SK-N-MC (cell line): ENCODE data around the gene GAL3ST1.
A peak's percentile ranks its signal among the peaks of the same experiment; 100 is the strongest.

Source experiments
- EZH2 ChIP-seq: fragments of 200-600 bp; sonication (generic); IDR thresholded peaks from one replicate; pipeline ENCODE4 v1.6.1; 2017; ENCODE audit warnings: antibody characterized with exemption
- FOXP2 ChIP-seq: optimal IDR thresholded peaks from 2 replicates; pipeline ENCODE3; 2011; ENCODE audit warnings: mild to moderate bottlenecking, moderate library complexity; ENCODE audit not compliant: insufficient read depth; ENCODE audit errors: extremely low read length, control extremely low read depth
- POLR2AphosphoS5 ChIP-seq: IDR thresholded peaks from 2 replicates; pipeline ENCODE4 v1.6.1; 2012; ENCODE audit warnings: mild to moderate bottlenecking, low read depth, low read length, borderline replicate concordance

GRCh38 chr22:30591588-30592359, 17.3 kb upstream of the GAL3ST1 start, which contains the start of gene PES1:
- TF ChIP-seq EZH2: no peak
- peak; percentile 74 for TF ChIP-seq POLR2AphosphoS5
- TF ChIP-seq FOXP2: no peak
